Measurements from ENCODE around the gene MPP3.

DNA sequence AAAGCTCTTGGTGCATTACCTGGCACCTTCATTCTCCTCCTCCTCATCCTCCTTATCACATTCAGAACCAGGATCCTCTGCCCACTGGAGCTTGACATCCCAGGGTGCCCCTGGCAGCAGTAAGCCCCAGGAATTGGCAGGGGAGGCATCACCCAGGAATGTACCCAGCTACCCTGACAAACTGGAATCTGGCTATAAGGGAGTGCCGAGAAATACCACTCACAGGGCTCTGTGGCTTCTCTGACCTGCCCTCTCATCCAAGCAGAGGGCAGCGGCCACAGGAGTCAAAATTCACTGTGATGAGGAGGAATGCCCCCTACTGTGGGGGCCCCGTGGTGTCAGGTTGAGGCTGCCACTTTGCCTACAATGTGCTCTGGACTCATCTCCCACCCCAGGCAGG, 19.6 kb downstream of the MPP3 start:
- TF ChIP-seq, protein P1, sequence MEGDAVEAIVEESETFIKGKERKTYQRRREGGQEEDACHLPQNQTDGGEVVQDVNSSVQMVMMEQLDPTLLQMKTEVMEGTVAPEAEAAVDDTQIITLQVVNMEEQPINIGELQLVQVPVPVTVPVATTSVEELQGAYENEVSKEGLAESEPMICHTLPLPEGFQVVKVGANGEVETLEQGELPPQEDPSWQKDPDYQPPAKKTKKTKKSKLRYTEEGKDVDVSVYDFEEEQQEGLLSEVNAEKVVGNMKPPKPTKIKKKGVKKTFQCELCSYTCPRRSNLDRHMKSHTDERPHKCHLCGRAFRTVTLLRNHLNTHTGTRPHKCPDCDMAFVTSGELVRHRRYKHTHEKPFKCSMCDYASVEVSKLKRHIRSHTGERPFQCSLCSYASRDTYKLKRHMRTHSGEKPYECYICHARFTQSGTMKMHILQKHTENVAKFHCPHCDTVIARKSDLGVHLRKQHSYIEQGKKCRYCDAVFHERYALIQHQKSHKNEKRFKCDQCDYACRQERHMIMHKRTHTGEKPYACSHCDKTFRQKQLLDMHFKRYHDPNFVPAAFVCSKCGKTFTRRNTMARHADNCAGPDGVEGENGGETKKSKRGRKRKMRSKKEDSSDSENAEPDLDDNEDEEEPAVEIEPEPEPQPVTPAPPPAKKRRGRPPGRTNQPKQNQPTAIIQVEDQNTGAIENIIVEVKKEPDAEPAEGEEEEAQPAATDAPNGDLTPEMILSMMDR (IDR thresholded peaks at IDR 0.05; ENCODE audit: insufficient read depth, low read length, poor library complexity, severe bottlenecking): no peak
- no peak for TF ChIP-seq EZH2phosphoT487 (conservative IDR thresholded peaks at IDR 0.05; ENCODE audit: low read length)

Measured in SU-DHL-6 (cell line).